CD4-positive, alpha-beta T cell treated with Interleukin-6 at 100 ng/mL for 8 hours (primary cell): ENCODE measurements around the gene TMEM167B.
A peak's percentile ranks its signal among the peaks of the same experiment; 100 is the strongest.

Experiments
- DNase-seq: peaks from one replicate; pipeline ENCODE4 v3.0.0-alpha.2; 2020; ENCODE audit warnings: mixed read lengths, low spot score

Gene TMEM167B

GRCh38 chr1:109083501-109083900 lies 7.1 kb upstream of the TMEM167B start:
- DNase-seq: no peak

DNA sequence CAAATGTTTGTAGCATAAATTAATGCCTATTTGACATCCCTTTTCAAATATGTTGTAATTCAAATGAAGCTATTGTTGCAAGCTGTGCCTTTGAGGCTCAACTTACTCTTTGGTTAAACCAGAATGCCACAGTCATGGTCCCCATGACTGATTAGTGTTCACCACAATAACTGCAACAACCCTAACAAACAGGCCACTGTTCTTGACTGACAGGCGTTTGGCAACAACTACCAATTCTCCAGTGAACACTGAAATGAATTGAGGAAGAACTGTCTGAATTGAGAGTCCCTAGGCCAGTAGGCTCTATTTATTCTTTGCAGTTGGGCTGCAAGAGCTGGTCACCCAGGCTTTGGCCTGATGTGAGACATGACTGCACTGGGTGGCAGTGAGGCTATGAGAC lies 6.6 kb upstream of the TMEM167B start:
- DNase-seq: no peak

GRCh38 chr1:109084563-109085517 lies 5.7 kb upstream of the TMEM167B start:
- no peak for DNase-seq

DNA sequence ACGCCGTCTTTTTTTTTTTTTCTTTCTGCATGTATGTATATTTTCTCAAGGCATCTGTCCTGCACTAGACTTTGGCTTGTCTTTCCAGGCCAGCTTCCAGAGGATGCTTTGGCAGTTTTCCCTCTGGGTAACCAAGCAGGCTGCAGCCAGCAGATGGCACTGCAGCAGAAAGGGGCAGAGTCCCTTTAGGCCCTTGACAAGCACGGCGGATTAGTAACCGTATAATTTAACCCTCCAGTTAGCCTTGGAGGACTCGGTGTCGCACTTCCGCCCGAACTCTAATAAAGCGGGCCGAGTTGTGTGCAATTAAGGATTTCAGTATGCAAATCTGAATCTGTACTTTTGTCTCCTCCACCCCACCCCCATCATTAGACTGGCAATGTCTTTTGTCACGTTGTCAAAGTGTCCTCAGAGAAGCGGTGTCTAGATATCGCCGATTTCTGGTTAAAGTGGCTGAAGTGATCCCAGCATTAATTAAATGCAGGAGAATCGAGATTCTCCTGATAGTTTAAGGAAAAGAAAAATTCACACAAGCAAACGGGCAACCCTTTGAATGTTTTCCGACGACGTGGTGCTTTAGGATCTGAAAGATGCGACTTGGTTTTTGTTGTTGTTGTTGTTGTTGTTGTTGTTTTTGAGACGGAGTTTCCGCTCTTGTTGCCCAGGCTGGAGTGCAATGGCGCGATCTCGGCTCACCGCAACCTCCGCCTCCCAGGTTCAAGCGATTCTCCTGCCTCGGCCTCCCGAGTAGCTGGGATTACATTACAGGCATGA lies 1.1 kb upstream of the TMEM167B start:
- DNase-seq: peak; percentile 21

- DNase-seq: no peak
These were observed 694 bp downstream of the TMEM167B start for GRCh38 chr1:109091078-109091838.

DNA sequence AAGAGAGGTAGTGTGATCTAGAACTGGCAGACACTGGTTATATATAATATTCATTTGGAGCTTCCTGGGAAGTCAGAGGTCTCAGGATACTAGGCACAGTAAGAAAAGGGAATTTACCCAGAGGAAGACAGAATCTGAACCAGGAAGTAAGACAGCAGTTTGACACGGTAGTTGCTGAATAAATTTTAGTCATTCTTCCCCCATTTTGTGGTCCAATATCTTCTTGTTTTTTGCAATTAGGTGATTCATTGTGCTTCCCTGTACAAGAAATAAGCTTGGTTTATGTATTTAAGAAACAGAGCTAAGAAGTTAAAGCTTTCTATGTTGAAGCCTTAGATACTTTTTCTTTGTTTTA lies 1.3 kb downstream of the TMEM167B start:
- no peak for DNase-seq

DNA sequence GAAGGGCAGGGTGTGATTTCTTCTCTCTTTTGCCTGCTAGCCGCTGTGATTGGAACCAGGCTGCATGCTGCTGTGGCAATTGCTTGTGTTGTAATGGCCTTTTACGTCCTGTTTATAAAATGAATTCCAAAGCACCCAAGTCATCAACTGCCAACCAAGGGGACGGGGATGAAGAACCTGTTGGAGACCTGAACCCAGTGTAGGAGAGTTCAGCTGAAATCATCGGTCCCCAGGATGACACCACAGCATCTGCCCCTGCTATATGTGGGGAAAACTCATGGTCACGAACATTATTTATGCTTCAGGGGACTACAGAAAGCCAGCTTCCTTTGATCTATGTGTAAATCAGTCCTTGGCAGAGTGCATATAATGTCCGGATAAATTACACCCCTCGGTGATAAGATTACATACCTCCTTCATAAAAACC lies 3.8 kb downstream of the TMEM167B start:
- no peak for DNase-seq

DNA sequence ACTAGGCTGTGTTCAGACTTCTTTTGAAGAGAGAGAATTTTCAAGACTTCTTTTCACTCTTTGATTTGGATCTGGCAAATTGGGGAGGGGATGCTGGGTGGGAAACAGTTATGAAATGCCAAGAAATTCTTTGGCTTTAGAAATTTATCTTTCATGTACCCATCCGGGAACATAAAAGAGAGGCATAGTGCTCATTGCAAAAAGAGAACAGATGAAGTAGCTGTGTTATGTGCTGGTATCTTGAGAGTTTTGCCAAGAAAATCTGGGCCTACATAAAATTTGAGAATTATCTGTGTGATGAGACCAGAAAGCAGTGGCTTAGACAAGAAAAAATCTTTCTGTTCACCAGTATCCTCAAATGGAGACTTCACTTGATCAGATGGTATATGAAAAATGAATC lies 4.3 kb downstream of the TMEM167B start:
- DNase-seq: no peak

DNA sequence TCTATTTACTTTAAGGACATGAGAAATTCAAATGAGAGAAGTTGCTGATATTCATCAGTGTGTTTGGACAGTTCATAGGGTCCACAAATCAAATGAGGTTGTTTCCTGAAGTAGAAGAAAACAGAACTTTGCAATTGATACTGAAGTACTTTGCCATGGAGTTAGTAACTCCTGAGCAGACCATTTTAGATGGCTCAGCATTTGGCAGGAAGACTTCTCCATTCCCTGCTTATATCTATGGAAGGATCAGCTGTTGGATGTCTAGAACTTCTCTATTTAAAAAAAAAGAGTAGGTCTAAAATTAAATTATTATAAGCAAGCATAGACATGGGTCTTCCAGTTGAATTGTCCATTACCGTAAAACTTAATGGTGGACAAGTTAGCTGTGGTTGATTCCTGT lies 5.1 kb downstream of the TMEM167B start:
- DNase-seq: no peak

DNA sequence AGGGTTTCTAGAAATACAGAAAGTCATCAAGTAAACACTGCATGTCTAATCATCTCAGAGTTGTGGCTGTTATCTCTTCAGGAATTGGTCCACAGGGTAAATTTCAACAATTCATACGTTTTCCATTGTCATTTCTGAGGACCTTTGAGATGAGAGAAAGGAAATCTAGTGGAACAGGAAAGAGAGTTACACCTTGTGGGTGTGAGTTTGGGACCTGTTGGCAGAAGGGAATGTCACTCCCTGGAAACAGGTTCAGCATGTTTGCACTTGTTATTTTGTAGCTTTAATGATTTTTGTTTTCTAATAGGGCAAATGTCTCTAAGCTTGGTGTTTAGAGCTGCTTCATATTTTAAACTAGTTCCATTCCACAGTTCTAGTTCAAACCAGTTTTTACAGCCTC lies 5.6 kb downstream of the TMEM167B start:
- DNase-seq: no peak

DNA sequence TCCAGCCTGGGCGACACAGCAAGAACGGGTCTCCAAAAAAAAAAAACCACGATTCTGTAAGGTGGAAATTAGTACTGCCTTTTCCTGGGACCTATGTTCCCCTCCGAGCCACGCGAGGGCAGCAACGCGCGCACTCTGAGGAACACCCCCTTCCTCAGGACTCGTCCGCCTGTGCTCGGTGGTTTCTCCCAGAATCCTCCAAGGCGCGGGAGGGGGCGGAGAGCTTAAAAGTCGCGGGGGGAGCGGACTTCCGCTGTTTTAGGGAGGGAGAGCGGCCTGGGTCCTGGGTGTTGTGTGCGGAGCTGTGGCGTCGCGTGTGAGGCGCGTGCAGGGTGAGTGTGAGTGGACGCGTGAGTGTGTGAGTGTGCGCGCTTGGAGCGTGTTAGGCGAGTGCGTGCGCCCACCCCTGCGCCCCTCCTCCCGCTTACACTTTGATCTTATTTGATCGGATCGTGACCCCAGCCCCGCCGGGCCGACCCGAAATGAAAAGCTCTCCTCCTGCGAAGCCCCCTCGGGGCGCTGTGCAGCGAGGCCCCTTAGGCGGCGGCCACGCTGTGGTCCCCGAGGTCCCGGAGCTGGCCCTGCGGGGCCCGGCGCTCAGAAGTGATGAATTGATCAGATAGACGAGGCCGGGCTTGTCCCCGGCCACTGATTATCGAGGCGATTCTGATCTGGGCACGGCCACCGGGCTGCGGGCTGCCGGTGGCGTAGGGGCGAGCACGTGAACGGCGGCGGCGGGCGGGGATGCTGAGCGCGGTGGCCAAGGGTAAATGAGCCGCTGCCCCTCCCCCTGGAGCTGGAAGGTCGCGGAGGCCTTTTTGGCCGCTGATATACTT lies 9.6 kb downstream of the TMEM167B start:
- peak; percentile 97 for DNase-seq

GRCh38 chr1:109104364-109105151 lies 14.0 kb downstream of the TMEM167B start:
- no peak for DNase-seq

DNA sequence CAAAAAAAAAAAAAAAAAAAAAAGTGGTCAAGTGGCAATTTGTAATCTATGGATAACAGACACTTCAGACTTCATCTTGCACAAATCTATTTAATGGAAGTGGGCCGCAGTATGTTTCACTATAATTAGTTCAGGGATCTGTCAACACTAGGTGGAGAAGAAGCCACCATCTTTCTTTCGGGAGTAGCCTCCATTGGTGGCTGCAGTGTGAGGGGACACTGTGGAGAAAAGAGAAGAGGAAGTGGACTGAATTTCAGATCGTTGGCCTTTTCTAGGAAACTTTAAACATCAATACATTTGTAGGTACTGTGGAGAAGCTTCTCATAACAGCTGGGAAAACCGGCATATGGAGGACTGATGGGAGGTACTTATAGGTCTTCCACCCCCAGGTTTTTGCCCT lies 15.3 kb downstream of the TMEM167B start:
- DNase-seq: no peak

GRCh38 chr1:109107785-109108184 lies 17.2 kb downstream of the TMEM167B start:
- DNase-seq: no peak

- DNase-seq: no peak
These were observed 19.3 kb downstream of the TMEM167B start for GRCh38 chr1:109109906-109110305.

GRCh38 chr1:109111386-109112055 lies 21.0 kb downstream of the TMEM167B start:
- DNase-seq: no peak

GRCh38 chr1:109112056-109112651 lies 21.6 kb downstream of the TMEM167B start:
- DNase-seq: peak; percentile 11

DNA sequence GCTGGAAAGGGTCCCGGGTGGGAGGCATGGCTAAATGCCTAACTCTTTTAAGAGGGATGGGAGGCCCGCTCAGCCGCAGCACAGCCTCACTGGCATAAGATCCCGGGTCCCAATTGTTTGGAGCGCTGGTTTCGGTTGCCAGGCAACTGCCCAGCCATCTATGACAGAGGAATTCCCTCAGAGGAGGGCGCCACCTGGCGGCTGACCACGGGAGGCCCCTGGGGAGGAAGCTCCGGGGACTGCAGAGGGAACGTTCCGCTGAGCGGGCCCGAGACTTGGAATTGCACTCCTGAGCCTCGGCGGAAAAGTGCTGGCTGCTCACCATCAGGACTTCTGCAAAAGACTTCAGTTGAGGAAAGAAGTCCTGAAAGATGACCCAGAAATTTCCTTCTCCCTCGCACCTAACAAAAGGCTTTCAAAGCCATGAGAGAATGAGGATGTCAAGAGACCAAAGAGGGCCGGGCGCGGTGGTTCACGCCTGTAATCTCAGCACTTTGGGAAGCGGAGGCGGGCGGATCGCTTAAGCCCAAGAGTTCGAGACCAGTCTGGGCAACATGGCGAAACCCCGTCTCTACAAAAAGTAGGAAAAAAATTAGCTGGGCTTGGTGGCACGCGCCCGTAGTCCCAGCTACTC lies 22.2 kb downstream of the TMEM167B start:
- DNase-seq: peak; percentile 84
